Fibroblast of lung (primary cell): Measurements from ENCODE around the gene TM4SF5. TPM values are rescaled to one million over a fixed set of nuclear protein-coding genes. Genes with fewer than 3 reads are reported as not detected.

ENCODE experiments used
- DNase-seq, 2 donors: peaks; one replicate each; pipeline versions ENCODE4 v3.0.0 to v3.0.0-alpha.2; 2010; ENCODE audit warnings: low read depth in 2 of 2
- H2AFZ ChIP-seq: 2 replicates; pipeline ENCODE4 v1.5.1; 2012; ENCODE audit warnings: low read length, control low read depth, inconsistent platforms
- H3K27ac ChIP-seq: 2 replicates; pipeline ENCODE4 v1.5.1; 2011; ENCODE audit warnings: low read length, control low read depth; ENCODE audit not compliant: insufficient read depth
- H3K27me3 ChIP-seq: 2 replicates; pipeline ENCODE4 v1.5.1; 2011; ENCODE audit warnings: mild to moderate bottlenecking, low read length; ENCODE audit not compliant: control insufficient read depth, insufficient read depth
- H3K36me3 ChIP-seq: 2 replicates; pipeline ENCODE4 v1.5.1; 2011; ENCODE audit warnings: low read length; ENCODE audit not compliant: control insufficient read depth, insufficient read depth
- H3K4me1 ChIP-seq: 2 replicates; pipeline ENCODE4 v1.5.1; 2011; ENCODE audit warnings: low read length; ENCODE audit not compliant: control insufficient read depth, insufficient read depth; ENCODE audit errors: extremely low read depth
- H3K4me2 ChIP-seq: 2 replicates; pipeline ENCODE4 v1.5.1; 2011; ENCODE audit warnings: low read length, control low read depth; ENCODE audit not compliant: insufficient read depth; ENCODE audit errors: extremely low read depth
- H3K4me3 ChIP-seq, 4 experiments: fragments of 200-600 bp in 1 of 4; sonication (generic) in 1 of 4; replicated peaks in 1 of 4; 2 replicates each; pipeline ENCODE4 v1.5.1; 2011 to 2016; ENCODE audit warnings: low read length in 4 of 4, low read depth in 3 of 4, mild to moderate bottlenecking in 3 of 4, control low read depth in 2 of 4, inconsistent platforms in 1 of 4, mixed read lengths in 1 of 4; ENCODE audit not compliant: insufficient read depth in 1 of 4; ENCODE audit errors: control extremely low read depth in 1 of 4
- H3K79me2 ChIP-seq: 2 replicates; pipeline ENCODE4 v1.5.1; 2012; ENCODE audit warnings: mild to moderate bottlenecking, low read length, inconsistent platforms; ENCODE audit not compliant: control insufficient read depth, insufficient read depth
- H3K9ac ChIP-seq: 2 replicates; pipeline ENCODE4 v1.5.1; 2011; ENCODE audit warnings: mild to moderate bottlenecking, low read length, control low read depth; ENCODE audit not compliant: insufficient read depth
- H3K9me3 ChIP-seq: 2 replicates; pipeline ENCODE4 v1.5.1; 2012; ENCODE audit warnings: low read depth, low read length; ENCODE audit not compliant: control insufficient read depth, insufficient read depth
- H4K20me1 ChIP-seq: 2 replicates; pipeline ENCODE4 v1.5.1; 2011; ENCODE audit warnings: low read length; ENCODE audit not compliant: control insufficient read depth, insufficient read depth; ENCODE audit errors: extremely low read depth
- CTCF ChIP-seq, 2 donors: IDR thresholded peaks in 1 of 2; conservative IDR thresholded peaks in 1 of 2; 1 replicate in 1 of 2; 2 replicates in 1 of 2; pipeline ENCODE4 v1.5.1; 2011 to 2012; ENCODE audit warnings: low read length in 2 of 2, control low read depth in 1 of 2, inconsistent platforms in 1 of 2, low read depth in 1 of 2, mild to moderate bottlenecking in 1 of 2
- EZH2 ChIP-seq: IDR thresholded peaks from 2 replicates; pipeline ENCODE4 v1.5.1; 2012; ENCODE audit warnings: low read length, control low read depth, mild to moderate bottlenecking; ENCODE audit errors: missing control alignments
- polyA plus RNA-seq, 2 donors: library from polyadenylated mRNA; depleted of rRNA in 1 of 2; stranded (reverse) in 1 of 2; unstranded in 1 of 2; fragments of >200 nt; gene quantifications; 2 replicates each; pipeline ENCODE4 v1.2.1, GENCODE V29; 2011 to 2012; ENCODE audit warnings: missing spikeins in 1 of 2
- total RNA-seq: library from RNA; depleted of rRNA; stranded (reverse); fragments of >200 nt; gene quantifications from 2 replicates; pipeline ENCODE4 v1.2.1, GENCODE V29; 2014

Gene TM4SF5
- total and polyA plus RNA-seq, 2 donors (not counting 1 experiment from before 2014, with no cell fraction given) = not detected

- DNase-seq = no peak
- Histone ChIP-seq H3K4me2 (no peak overlapping the region), H3K4me1 (no peaks in the 10 kb centered on the region), H3K9ac (no peak overlapping the region), H3K36me3 (no peaks in the 10 kb centered on the region), H2AFZ (no peak overlapping the region), H3K27me3 (peaks cover 3% of the 10 kb centered on the region), H3K79me2 (no peaks in the 10 kb centered on the region), H4K20me1 (no peaks in the 10 kb centered on the region), H3K27ac (no peak overlapping the region), H3K9me3 (no peaks in the 10 kb centered on the region), H3K4me3 (no peak overlapping the region)
- TF ChIP-seq CTCF (conservative IDR thresholded peaks at IDR 0.05 in 1 of 2, IDR thresholded peaks at IDR 0.05 in 1 of 2; ENCODE audit: low read depth in 1 of 2, low read length in 2 of 2) (no peak), EZH2 (no peak)
Measured at GRCh38 chr17:4780325-4780955, 8.8 kb downstream of the TM4SF5 start.

DNA sequence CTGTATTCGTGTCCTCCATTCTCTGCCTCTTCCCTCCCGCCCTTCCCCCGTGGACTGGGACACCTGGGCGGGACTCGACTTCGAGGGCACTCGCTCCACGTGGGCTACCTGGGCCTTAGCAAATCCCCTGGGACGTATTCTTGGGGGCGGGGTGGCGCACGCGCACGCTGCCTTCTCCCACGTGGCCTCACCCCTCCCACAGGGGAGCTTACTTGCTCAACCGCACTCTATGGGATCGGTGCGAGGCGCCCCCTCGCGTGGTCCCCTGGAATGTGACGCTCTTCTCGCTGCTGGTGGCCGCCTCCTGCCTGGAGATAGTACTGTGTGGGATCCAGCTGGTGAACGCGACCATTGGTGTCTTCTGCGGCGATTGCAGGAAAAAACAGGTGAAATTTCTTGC is 11.0 kb downstream of the TM4SF5 start:
- no peaks in the 10 kb centered on the region for H4K20me1 ChIP-seq
- H3K4me3 ChIP-seq = no peak overlapping the region
- no peaks in the 10 kb centered on the region for H3K36me3 ChIP-seq
- peaks cover 5% of the 10 kb centered on the region for H3K27me3 ChIP-seq
- H3K9ac ChIP-seq = no peak overlapping the region
- H3K4me1 ChIP-seq = peaks cover 4% of the 10 kb centered on the region
- no peaks in the 10 kb centered on the region for H3K9me3 ChIP-seq
- no peak for TF ChIP-seq CTCF (conservative IDR thresholded peaks at IDR 0.05 in 1 of 2, IDR thresholded peaks at IDR 0.05 in 1 of 2; ENCODE audit: low read depth in 1 of 2, low read length in 2 of 2)
- TF ChIP-seq EZH2 = no peak
- no peak for DNase-seq
- H3K27ac ChIP-seq = no peak overlapping the region
- no peak overlapping the region for H3K4me2 ChIP-seq
- no peaks in the 10 kb centered on the region for H3K79me2 ChIP-seq
- H2AFZ ChIP-seq = no peak overlapping the region

DNA sequence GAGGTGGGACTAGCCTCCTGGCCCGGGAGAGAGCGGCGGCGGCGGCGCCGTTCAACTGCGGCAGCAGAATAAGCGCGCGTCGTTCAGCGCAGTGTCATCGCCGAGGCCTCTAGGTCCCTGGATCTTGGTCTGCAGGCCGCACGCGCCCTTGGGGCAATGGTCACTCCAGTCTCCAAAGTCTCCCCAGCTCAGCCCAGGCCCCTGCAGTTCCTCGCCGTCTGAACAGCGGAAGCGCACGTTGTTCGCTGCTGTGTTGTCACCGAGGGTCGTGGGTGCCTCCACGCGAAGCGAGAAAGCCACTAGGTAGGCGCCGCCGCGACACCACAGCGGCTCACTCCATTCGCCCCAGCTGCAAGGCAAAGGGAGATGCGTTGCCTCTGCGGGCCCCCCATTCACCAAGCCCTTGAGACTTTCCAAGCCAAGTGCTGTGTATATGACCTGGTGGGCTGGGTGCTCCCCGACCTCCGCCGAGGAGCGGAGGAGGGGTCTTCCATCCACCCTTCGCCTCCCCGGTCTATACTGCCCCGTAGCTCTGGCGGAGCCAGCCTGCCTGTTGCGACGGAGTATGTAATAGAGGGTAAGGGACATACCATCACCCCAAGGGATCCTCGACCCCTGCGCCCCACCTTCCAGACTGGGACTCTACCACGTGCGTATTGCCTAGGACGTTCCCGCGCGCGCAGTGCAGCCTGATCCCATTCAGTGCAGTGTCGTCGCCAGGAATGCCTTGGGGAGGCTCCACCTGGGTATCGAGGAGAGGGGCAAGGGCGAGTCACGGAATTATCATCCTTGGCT is 13.8 kb downstream of the TM4SF5 start:
- no peaks in the 10 kb centered on the region for H4K20me1 ChIP-seq
- H3K27ac ChIP-seq = no peak overlapping the region
- TF ChIP-seq EZH2 = peak; percentile 57
- TF ChIP-seq CTCF (conservative IDR thresholded peaks at IDR 0.05 in 1 of 2, IDR thresholded peaks at IDR 0.05 in 1 of 2; ENCODE audit: low read depth in 1 of 2, low read length in 2 of 2) = no peak
- H3K4me1 ChIP-seq = peaks cover 8% of the 10 kb centered on the region
- no peaks in the 10 kb centered on the region for H3K79me2 ChIP-seq
- peaks cover 5% of the 10 kb centered on the region for H3K27me3 ChIP-seq
- H3K36me3 ChIP-seq = no peaks in the 10 kb centered on the region
- no peak for DNase-seq
- H3K9me3 ChIP-seq = no peaks in the 10 kb centered on the region
- peak overlapping the region; percentile 49 for H2AFZ ChIP-seq
- peak overlapping the region in 3 of 4 experiments; percentile 5 to 33 (median 7) for H3K4me3 ChIP-seq
- no peak overlapping the region for H3K9ac ChIP-seq
- peak overlapping the region; percentile 78 for H3K4me2 ChIP-seq
